RPMI8226 (cell line): Measurements from ENCODE around the gene SSH3.
A peak's percentile ranks its signal among the peaks of the same experiment; 100 is the strongest.

ENCODE experiments used
- DNase-seq: peaks from one replicate; pipeline ENCODE4 v3.0.0-alpha.2; 2015

SSH3 gene

GRCh38 chr11:67281552-67282150, 21.7 kb upstream of the SSH3 start:
- no peak for DNase-seq

GRCh38 chr11:67282155-67282875, 21.0 kb upstream of the SSH3 start:
- no peak for DNase-seq

GRCh38 chr11:67282876-67283371, 20.4 kb upstream of the SSH3 start:
- no peak for DNase-seq

DNA sequence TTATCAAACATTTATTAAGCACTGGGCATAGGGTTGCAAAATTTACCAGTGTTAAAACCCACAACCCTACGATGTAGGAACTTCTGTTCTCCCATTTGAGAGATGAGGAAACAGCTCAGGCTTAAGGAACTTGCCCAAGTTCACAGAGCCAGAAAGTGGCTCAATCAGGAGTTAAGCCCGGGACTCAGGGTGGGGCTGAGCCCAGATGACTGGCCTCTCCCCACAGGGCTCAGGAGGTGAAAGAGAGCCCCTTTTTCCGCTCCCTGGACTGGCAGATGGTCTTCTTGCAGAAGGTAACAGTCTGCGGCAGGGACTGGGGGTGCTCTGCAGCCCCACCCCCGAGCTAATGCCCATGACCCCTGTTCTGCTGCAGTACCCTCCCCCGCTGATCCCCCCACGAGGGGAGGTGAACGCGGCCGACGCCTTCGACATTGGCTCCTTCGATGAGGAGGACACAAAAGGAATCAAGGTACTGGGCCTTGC, 19.8 kb upstream of the SSH3 start:
- no peak for DNase-seq

DNA sequence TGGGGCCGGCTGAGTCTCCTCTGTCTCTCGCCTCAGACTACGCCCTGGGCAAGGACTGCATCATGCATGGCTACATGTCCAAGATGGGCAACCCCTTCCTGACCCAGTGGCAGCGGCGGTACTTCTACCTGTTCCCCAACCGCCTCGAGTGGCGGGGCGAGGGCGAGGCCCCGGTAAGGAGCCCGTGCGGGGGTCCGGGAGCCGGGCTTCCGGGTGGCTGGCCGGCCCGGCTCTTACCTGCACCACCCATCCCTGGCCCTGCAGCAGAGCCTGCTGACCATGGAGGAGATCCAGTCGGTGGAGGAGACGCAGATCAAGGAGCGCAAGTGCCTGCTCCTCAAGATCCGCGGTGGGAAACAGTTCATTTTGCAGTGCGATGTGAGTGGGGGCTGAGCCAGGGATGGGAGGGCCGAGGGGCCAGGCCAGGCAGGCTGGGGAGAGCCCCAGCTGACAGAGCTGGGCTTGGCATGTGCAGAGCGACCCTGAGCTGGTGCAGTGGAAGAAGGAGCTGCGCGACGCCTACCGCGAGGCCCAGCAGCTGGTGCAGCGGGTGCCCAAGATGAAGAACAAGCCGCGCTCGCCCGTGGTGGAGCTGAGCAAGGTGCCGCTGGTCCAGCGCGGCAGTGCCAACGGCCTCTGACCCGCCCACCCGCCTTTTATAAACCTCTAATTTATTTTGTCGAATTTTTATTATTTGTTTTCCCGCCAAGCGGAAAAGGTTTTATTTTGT, 18.4 kb upstream of the SSH3 start:
- no peak for DNase-seq

DNA sequence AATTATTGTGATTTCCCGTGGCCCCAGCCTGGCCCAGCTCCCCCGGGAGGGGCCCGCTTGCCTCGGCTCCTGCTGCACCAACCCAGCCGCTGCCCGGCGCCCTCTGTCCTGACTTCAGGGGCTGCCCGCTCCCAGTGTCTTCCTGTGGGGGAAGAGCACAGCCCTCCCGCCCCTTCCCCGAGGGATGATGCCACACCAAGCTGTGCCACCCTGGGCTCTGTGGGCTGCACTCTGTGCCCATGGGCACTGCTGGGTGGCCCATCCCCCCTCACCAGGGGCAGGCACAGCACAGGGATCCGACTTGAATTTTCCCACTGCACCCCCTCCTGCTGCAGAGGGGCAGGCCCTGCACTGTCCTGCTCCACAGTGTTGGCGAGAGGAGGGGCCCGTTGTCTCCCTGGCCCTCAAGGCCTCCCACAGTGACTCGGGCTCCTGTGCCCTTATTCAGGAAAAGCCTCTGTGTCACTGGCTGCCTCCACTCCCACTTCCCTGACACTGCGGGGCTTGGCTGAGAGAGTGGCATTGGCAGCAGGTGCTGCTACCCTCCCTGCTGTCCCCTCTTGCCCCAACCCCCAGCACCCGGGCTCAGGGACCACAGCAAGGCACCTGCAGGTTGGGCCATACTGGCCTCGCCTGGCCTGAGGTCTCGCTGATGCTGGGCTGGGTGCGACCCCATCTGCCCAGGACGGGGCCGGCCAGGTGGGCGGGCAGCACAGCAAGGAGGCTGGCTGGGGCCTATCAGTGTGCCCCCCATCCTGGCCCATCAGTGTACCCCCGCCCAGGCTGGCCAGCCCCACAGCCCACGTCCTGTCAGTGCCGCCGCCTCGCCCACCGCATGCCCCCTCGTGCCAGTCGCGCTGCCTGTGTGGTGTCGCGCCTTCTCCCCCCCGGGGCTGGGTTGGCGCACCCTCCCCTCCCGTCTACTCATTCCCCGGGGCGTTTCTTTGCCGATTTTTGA, 17.5 kb upstream of the SSH3 start:
- DNase-seq = no peak

- no peak for DNase-seq
These were observed 16.6 kb upstream of the SSH3 start for GRCh38 chr11:67286621-67287333.

DNA sequence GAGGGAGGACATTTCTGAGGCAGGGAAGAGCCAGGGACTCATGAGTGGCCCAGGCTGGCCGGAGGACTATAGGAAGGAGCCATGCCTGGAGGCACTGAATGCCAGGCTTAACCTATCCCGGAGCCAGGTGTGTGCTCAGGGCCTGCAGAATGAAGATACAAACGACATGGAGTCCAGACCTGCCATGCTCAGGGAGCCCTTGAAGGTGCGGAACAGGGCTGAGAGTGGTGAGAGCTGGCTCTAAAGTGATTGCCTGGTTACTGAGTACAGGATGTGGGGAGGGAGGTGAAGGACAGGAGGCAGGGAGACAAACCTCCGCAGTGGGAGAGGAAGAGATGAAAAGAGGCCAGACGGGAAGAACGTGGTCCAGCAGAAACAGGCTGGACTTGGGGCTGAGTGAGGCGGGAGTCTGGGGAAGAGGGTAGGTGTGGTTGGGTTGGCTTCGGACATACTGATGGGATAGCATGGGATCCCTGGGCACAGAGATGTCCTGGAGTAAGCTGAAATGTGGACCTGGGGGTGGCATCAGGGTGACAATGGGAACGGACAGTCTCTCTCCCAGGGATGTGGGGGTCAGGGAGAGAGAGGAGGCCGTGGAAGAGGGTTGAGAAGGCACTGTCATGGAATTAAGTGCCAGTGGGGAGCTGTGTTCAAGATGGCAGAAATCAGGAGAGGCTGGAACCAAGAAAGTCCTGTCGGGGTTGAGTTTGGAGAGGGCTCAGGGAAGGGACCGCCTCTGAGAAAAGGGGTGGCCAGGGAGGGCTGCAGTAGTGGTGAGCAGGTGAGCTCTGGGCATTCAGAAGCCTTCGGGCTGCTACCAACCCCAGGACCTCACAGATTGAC, 15.8 kb upstream of the SSH3 start:
- no peak for DNase-seq

- DNase-seq = no peak
These were observed 15.2 kb upstream of the SSH3 start for GRCh38 chr11:67288198-67288451.

- DNase-seq = peak; percentile 89
These were observed 14.7 kb upstream of the SSH3 start for GRCh38 chr11:67288452-67289225.

- no peak for DNase-seq
These were observed 14.1 kb upstream of the SSH3 start, which contains the start of gene ANKRD13D for GRCh38 chr11:67289226-67289650. Gene ANKRD13D, plus strand, starts transcription at chr11:67289303. Its CDS starts 158 bp downstream, at chr11:67289461.

DNA sequence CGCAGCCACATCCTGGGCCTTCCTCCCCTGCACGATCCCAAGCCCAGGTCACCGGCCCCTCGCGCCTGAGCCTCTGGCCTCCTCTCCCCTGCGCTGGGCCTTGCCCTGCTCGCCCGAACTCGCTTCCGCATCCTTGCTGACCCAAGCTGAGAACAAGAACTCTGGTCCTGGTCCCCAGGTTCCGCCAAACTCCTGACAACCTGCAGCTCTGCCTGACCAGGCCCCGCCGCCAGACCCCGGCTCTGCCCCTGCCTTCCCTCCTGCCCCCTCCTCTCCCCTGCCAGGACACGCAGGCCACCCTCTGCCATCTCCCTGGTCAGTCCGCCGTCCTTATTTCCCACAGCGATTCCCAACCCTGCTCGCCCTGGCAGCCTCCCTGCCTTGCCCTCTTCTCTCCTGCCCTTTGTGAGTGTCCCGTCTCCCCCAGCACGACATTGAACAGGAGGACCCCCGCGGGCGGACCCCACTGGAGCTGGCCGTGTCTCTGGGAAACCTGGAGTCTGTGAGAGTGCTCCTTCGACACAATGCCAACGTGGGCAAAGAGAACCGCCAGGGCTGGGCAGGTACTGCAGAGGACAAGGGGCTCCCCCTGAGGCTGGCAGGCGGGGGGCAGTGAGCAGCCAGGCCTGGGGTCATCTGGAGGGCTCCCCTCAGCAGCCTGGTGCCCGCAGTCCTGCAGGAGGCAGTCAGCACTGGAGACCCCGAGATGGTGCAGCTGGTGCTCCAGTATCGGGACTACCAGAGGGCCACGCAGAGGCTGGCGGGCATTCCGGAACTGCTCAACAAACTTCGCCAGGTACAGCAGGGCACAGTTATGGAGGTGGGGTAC, 13.5 kb upstream of the SSH3 start:
- DNase-seq = peak; percentile 27

DNA sequence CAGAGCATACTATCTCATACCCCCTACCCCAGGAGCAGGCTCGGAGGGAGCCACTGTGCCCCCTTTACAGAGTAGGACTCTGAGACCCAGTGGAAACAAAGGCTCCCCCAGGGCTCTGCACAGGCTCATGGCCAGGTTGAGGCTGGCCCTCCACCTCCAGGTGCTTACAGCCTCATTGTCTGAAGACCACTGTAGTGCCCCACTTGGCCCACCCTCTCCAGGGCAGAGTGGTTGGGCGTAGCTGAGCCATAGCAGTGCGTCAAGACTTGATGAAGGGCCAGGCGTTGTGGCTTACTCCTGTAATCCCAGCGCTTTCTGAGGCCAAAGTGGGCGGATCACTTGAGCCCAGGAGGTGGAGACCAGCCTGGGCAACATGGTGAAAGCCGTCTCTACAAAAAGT, 12.5 kb upstream of the SSH3 start:
- no peak for DNase-seq

DNA sequence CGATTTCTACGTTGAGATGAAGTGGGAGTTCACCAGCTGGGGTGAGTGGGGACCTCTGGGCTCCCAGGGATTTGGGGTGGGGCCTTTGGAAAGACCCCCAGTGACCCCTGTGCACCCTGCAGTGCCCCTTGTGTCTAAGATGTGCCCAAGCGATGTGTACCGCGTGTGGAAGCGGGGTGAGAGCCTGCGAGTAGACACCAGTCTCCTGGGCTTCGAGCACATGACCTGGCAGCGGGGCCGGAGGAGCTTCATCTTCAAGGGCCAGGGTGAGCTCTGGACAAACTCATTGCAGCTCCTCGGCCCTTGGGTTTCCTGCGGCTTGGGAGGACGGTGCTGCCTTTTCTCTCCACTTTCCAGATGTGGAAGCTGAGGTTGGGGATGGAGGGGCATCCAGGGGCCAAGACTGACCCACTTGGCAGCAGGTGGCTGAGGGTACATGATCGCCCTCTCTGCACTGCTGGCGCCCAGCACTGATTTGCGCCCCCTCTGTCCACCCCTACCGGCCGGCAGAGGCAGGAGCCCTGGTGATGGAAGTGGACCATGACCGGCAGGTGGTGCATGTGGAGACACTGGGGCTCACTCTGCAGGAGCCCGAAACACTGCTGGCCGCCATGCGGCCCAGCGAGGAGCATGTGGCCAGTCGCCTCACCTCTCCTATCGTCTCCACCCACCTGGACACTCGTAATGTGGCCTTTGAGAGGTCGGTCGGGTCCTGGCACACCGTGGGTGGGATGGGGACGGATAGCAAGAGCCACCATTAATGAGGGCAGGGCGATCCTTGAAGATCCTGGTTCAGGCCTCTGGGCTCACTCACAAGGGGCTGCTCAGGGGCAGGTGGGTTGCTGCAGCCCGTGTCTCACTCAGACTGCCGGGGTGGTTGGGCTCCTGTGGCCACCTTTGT, 11.6 kb upstream of the SSH3 start:
- DNase-seq = no peak

DNA sequence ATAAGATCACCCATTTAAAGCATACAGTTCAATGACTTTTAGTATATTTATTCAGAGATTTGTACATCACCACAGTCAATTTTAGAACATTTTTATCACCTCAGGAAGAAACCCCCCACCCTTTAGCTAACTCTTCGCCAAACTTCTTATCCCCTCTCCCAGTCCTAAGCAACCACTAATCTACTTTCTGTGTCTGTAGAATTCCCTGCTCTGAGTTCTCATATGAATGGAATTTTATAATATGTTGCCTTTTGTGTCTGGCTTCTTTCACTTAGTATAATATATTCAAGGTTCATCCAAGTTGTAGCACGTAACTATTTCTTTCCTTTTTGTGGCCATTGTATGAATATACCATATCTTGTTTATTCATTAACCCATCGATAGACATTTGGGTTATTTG, 10.7 kb upstream of the SSH3 start:
- DNase-seq = no peak

DNA sequence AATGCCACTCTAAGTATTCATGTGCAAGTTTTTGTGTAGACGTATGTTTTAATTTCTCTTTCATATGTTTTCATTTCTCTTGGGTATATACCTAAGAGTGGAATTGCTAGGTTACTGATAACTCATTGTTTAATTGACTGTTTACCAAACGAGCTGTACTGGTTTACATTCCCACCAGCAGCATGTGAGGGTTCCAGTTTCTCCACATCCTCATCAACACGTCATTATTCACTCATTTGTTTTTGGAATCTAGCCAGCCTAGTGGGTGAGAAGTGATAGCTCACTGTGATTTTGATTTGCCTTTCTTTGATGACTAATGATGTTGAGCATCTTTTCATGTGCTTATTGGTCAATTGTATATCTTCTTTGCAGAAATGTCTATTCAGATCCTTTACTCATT, 10.2 kb upstream of the SSH3 start:
- no peak for DNase-seq

DNA sequence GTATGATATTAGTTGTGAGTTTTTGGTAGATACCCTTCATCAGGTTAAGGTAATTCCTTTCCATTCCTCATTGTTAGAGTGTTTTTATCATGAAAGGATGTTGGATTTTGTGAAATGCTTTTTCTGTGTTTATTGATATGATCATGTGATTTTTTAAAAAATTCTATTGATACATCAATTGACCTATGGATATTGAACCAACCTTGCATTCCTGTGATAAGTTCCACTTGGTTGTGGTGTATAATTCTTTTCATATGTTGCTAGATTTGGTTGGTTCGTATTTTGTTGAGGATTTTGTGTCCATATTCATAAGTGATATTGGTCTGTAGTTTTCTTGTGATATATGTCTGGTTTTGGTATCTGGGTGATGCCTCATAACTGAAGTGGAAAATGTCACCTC, 7.5 kb upstream of the SSH3 start:
- DNase-seq = no peak

DNA sequence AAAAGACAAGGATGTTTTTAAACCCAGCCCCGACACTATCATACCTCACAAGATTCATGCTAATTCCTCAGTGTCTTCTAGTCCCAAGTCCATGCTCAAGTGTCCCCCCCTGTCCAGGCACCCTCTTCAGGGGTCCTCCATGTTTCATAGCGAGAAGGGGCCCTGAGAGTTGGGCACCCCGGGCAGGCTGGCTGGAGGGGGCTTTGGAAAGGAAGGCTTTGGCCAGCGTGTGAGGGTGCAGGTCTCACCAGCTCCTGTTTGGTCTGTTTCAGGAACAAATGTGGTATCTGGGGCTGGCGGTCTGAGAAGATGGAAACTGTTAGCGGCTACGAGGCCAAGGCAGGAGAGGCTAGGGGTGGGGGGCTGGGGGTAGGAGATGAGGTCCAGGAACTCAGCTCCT, 4.5 kb upstream of the SSH3 start:
- DNase-seq = no peak
